ENCODE data around the gene HNRNPA3. TPM values are rescaled to one million over a fixed set of nuclear protein-coding genes. Genes with fewer than 3 reads are reported as not detected.
A peak's percentile ranks its signal among the peaks of the same experiment; 100 is the strongest.

HNRNPA3 gene
- total and polyA plus RNA-seq, 2 of the 13 experiments (the other 11 are each of a cell fraction or from before 2014, with no cell fraction given), result 73.3 to 97.7 TPM

- peak; percentile 40; the same call in 1 of the 2 replicates for TF ChIP-seq ATF3 (CRISPR knock-in tag; IDR thresholded peaks at IDR 0.05)
- TF ChIP-seq HNRNPH1 (optimal IDR thresholded peaks at IDR 0.05; ENCODE audit: low read depth, low read length), result no peak
- no peak for TF ChIP-seq AGO1 (IDR thresholded peaks at IDR 0.05; ENCODE audit: low read depth, low read length, poor library complexity, severe bottlenecking)
- TF ChIP-seq GMEB1 (CRISPR knock-in tag; IDR thresholded peaks at IDR 0.05; ENCODE audit: borderline replicate concordance), result no peak
- TF ChIP-seq NPAS2 (CRISPR knock-in tag; IDR thresholded peaks at IDR 0.05; ENCODE audit: borderline replicate concordance), result no peak
- TF ChIP-seq RFXAP (CRISPR knock-in tag; IDR thresholded peaks at IDR 0.05; ENCODE audit: borderline replicate concordance), result no peak
- TF ChIP-seq ZNF337 (CRISPR knock-in tag; IDR thresholded peaks at IDR 0.05; ENCODE audit: borderline replicate concordance, low read depth), result no peak
- no peak for TF ChIP-seq ZNF713 (CRISPR knock-in tag; IDR thresholded peaks at IDR 0.05)
- no peak for TF ChIP-seq RNF2 (conservative IDR thresholded peaks at IDR 0.05; ENCODE audit: low read depth)
- TF ChIP-seq ZNF703 (CRISPR knock-in tag; IDR thresholded peaks at IDR 0.05; ENCODE audit: borderline replicate concordance), result no peak
- no peak for TF ChIP-seq CSRNP1 (CRISPR knock-in tag; IDR thresholded peaks at IDR 0.05)
- no peak for TF ChIP-seq ZNF780A (CRISPR knock-in tag; IDR thresholded peaks at IDR 0.05)
- TF ChIP-seq ZBTB25 (CRISPR knock-in tag; IDR thresholded peaks at IDR 0.05), result no peak
- TF ChIP-seq NR2F1 (CRISPR knock-in tag; IDR thresholded peaks at IDR 0.05), result 0 out of 4 replicates have a peak, but pooled peaks of 1 of the 2 experiments have one; percentile 6
- TF ChIP-seq HOXD1 (CRISPR knock-in tag; IDR thresholded peaks at IDR 0.05), result no peak
- TF ChIP-seq ZNF83 (CRISPR knock-in tag; IDR thresholded peaks at IDR 0.05; ENCODE audit: borderline replicate concordance), result no peak
- TF ChIP-seq USF2 (IDR thresholded peaks at IDR 0.05; ENCODE audit: low read depth, low read length), result no peak
- no peak for TF ChIP-seq USF2 (CRISPR knock-in tag; IDR thresholded peaks at IDR 0.05; ENCODE audit: borderline replicate concordance)
- no peak for TF ChIP-seq ZFAT (CRISPR knock-in tag; conservative IDR thresholded peaks at IDR 0.05)
- no peak for TF ChIP-seq ZNF773 (CRISPR knock-in tag; IDR thresholded peaks at IDR 0.05; ENCODE audit: borderline replicate concordance)
- TF ChIP-seq EED (CRISPR knock-in tag; IDR thresholded peaks at IDR 0.05), result no peak
Observed at GRCh38 chr2:177265824-177266817, 53.5 kb downstream of the HNRNPA3 start (continued).

Measured in HepG2 (cell line).